SK-N-SH (cell line): ENCODE measurements around the gene SEMA3G. TPM values are rescaled to one million over a fixed set of nuclear protein-coding genes. Genes with fewer than 3 reads are reported as not detected.

ENCODE experiments used
- CTCF ChIA-PET: fragments of 300-600, 350-600 bp; formaldehyde crosslinking; extraction: SDS; loops from one replicate; lab custom pipeline; 2021; lab: Yijun Ruan, JAX
- POLR2A ChIA-PET: fragments of 350-600 bp; sonication (Branson Sonifier 250); formaldehyde crosslinking; extraction: SDS; loops from one replicate; lab custom pipeline; 2020; ENCODE audit warnings: antibody characterized with exemption, inconsistent platforms; lab: Yijun Ruan, JAX
- DNase-seq: peaks from one replicate; pipeline ENCODE4 v3.0.0; 2012
- H2AFZ ChIP-seq: fragments of 200-600 bp; sonication (generic); 2 replicates; pipeline ENCODE4 v1.8.1; 2016; ENCODE audit warnings: antibody characterized with exemption, mild to moderate bottlenecking, low read depth
- H3F3A ChIP-seq: fragments of 200-600 bp; sonication (generic); replicated peaks from 2 replicates; pipeline ENCODE3; 2016; ENCODE audit warnings: antibody characterized with exemption, mild to moderate bottlenecking; ENCODE audit not compliant: insufficient read depth
- H3K27ac ChIP-seq, 2 experiments: fragments of 200-500 bp in 1 of 2; fragments of 200-600 bp in 1 of 2; sonication (Bioruptor generic) in 1 of 2; sonication (generic), shearing (Covaris generic) in 1 of 2; 2 replicates each; pipeline versions ENCODE4 v1.5.1 to v1.6.1; 2014 to 2016; ENCODE audit warnings: low read depth in 2 of 2, inconsistent platforms in 1 of 2, low read length in 1 of 2, mild to moderate bottlenecking in 1 of 2, mixed read lengths in 1 of 2
- H3K27me3 ChIP-seq: fragments of 200-600 bp; sonication (generic), shearing (Covaris generic); 2 replicates; pipeline ENCODE4 v1.6.1; 2016; ENCODE audit warnings: mixed run types; ENCODE audit not compliant: insufficient read depth
- H3K36me3 ChIP-seq, 2 experiments: fragments of 200-500 bp in 1 of 2; fragments of 200-600 bp in 1 of 2; sonication (Bioruptor generic) in 1 of 2; sonication (generic) in 1 of 2; replicated peaks in 1 of 2; 2 replicates each; pipeline versions ENCODE3 to v1.5.1; 2014 to 2016; ENCODE audit warnings: low read length in 1 of 2, mild to moderate bottlenecking in 1 of 2; ENCODE audit not compliant: insufficient read depth in 2 of 2, control insufficient read depth in 1 of 2
- H3K4me1 ChIP-seq, 2 experiments: fragments of 200-500 bp in 1 of 2; fragments of 200-600 bp in 1 of 2; sonication (Bioruptor generic) in 1 of 2; sonication (generic), shearing (Covaris generic) in 1 of 2; 2 replicates each; pipeline versions ENCODE4 v1.5.1 to v1.6.1; 2014 to 2016; ENCODE audit warnings: low read depth in 1 of 2, low read length in 1 of 2, mixed run types in 1 of 2; ENCODE audit not compliant: insufficient read depth in 2 of 2, control insufficient read depth in 1 of 2
- H3K4me2 ChIP-seq: fragments of 200-600 bp; sonication (generic), shearing (Covaris generic); 2 replicates; pipeline ENCODE4 v1.6.1; 2017; ENCODE audit warnings: mixed run types
- H3K4me3 ChIP-seq, 2 experiments: fragments of 200-500 bp in 1 of 2; fragments of 200-600 bp in 1 of 2; sonication (Bioruptor generic) in 1 of 2; sonication (generic), shearing (Covaris generic) in 1 of 2; 2 replicates each; pipeline versions ENCODE4 v1.5.1 to v1.8.1; 2014 to 2016; ENCODE audit warnings: low read depth in 2 of 2, inconsistent platforms in 1 of 2, low read length in 1 of 2, mild to moderate bottlenecking in 1 of 2, mixed read lengths in 1 of 2, moderate library complexity in 1 of 2
- H3K79me2 ChIP-seq: fragments of 200-600 bp; sonication (generic); 2 replicates; pipeline ENCODE4 v1.8.1; 2017; ENCODE audit warnings: mild to moderate bottlenecking; ENCODE audit not compliant: insufficient read depth
- H3K9ac ChIP-seq: fragments of 200-600 bp; sonication (generic); 2 replicates; pipeline ENCODE4 v1.6.1; 2017; ENCODE audit warnings: mixed run types
- H3K9me2 ChIP-seq: fragments of 200-600 bp; sonication (generic); 2 replicates; pipeline ENCODE4 v1.6.1; 2017; ENCODE audit warnings: mixed run types
- H3K9me3 ChIP-seq: fragments of 200-600 bp; sonication (generic); 2 replicates; pipeline ENCODE4 v1.6.1; 2017; ENCODE audit warnings: mixed run types, mild to moderate bottlenecking, moderate library complexity
- H4K20me1 ChIP-seq: fragments of 200-600 bp; sonication (generic); 2 replicates; pipeline ENCODE4 v1.6.1; 2017; ENCODE audit warnings: mild to moderate bottlenecking, mixed run types; ENCODE audit not compliant: insufficient read depth
- CTCF ChIP-seq: fragments of 200-600 bp; sonication (generic); IDR thresholded peaks from 2 replicates; pipeline ENCODE4 v1.6.1; 2017; ENCODE audit warnings: antibody characterized with exemption, mild to moderate bottlenecking, moderate library complexity
- ELF1 ChIP-seq: IDR thresholded peaks from 2 replicates; pipeline ENCODE4 v1.4.0; 2012
- EP300 ChIP-seq, 2 experiments: IDR thresholded peaks; 2 replicates each; pipeline versions ENCODE4 v1.4.0 to v1.6.1; 2012; ENCODE audit warnings: borderline replicate concordance in 1 of 2, low read depth in 1 of 2, low read length in 1 of 2
- EZH2phosphoT487 ChIP-seq: fragments of 200-600 bp; sonication (generic); IDR thresholded peaks from 2 replicates; pipeline ENCODE4 v1.6.1; 2017; ENCODE audit warnings: low read depth, mixed run types, mild to moderate bottlenecking, antibody characterized with exemption, moderate library complexity, borderline replicate concordance
- FOXM1 ChIP-seq: IDR thresholded peaks from 2 replicates; pipeline ENCODE4 v1.4.0; 2012; ENCODE audit warnings: low read depth, mild to moderate bottlenecking
- JUND ChIP-seq: IDR thresholded peaks from 2 replicates; pipeline ENCODE4 v1.4.0; 2012
- MEF2A ChIP-seq: IDR thresholded peaks from 2 replicates; pipeline ENCODE4 v1.4.0; 2012; ENCODE audit warnings: low read depth, borderline replicate concordance
- NRF1 ChIP-seq: IDR thresholded peaks from 2 replicates; pipeline ENCODE4 v1.6.1; 2012; ENCODE audit warnings: low read depth, mild to moderate bottlenecking, low read length
- PBX3 ChIP-seq: IDR thresholded peaks from 2 replicates; pipeline ENCODE4; 2012
- POLR2AphosphoS5 ChIP-seq: IDR thresholded peaks from 2 replicates; pipeline ENCODE4 v1.6.1; 2012; ENCODE audit warnings: low read depth, low read length
- SIN3A ChIP-seq: IDR thresholded peaks from 2 replicates; pipeline ENCODE4 v1.6.1; 2012; ENCODE audit warnings: low read depth, mild to moderate bottlenecking, low read length, moderate library complexity, borderline replicate concordance
- SMC3 ChIP-seq: IDR thresholded peaks from 2 replicates; pipeline ENCODE4 v1.6.1; 2012; ENCODE audit warnings: low read depth, low read length, improper control_type of control experiment
- TAF1 ChIP-seq: IDR thresholded peaks from 2 replicates; pipeline ENCODE4 v1.6.1; 2012; ENCODE audit warnings: low read depth, mild to moderate bottlenecking, low read length, moderate library complexity, borderline replicate concordance
- TCF12 ChIP-seq: IDR thresholded peaks from 2 replicates; pipeline ENCODE4 v1.4.0; 2012
- USF2 ChIP-seq: fragments of 150-350 bp; IDR thresholded peaks from 2 replicates; pipeline ENCODE4 v1.6.1; 2017; ENCODE audit warnings: antibody characterized with exemption, low read length, low read depth, borderline replicate concordance
- YY1 ChIP-seq: IDR thresholded peaks from 2 replicates; pipeline ENCODE4 v1.4.0; 2012; ENCODE audit warnings: low read depth, mild to moderate bottlenecking
- WGBS: methylation state at CpG from one replicate; pipeline ENCODE4 v1.1.6; 2017; ENCODE audit warnings: low lambda C conversion rate; 5-methylcytosine and 5-hydroxymethylcytosine counted together
- polyA plus RNA-seq, 3 experiments: library from polyadenylated mRNA; depleted of rRNA; stranded (reverse); fragments of >200 nt; gene quantifications; 2 replicates each; pipeline ENCODE4 v1.2.3, GENCODE V29; 2012

SEMA3G gene
- polyA plus RNA-seq, 1 of the 3 experiments (the other 2 are of a cell fraction), result 0.13 TPM

- TF ChIP-seq ELF1, result no peak
- TF ChIP-seq SIN3A, result no peak
- no peak for TF ChIP-seq JUND
- TF ChIP-seq TCF12, result no peak
- TF ChIP-seq EZH2phosphoT487, result no peak
- no peak for TF ChIP-seq CTCF
- TF ChIP-seq SMC3, result no peak
- no peak for TF ChIP-seq USF2
- no peak for TF ChIP-seq MEF2A
- TF ChIP-seq YY1, result no peak
- TF ChIP-seq TAF1, result no peak
- TF ChIP-seq EP300 (IDR thresholded peaks at IDR 0.05; ENCODE audit: borderline replicate concordance in 1 of 2, low read depth in 1 of 2, low read length in 1 of 2), result no peak
- no peak for TF ChIP-seq FOXM1
- TF ChIP-seq POLR2AphosphoS5, result no peak
- no peak for TF ChIP-seq NRF1
- no peak for TF ChIP-seq PBX3
- no peaks in the 10 kb centered on the region for H3K79me2 ChIP-seq
- CTCF ChIA-PET, result interaction anchor here (0.7 to 1.2 kb wide), 2 partner anchors 9 to 12 kb away, joined by 3 to 4 read pairs; no protein-coding TSS in a partner anchor
- H3K9me2 ChIP-seq, result no peaks in the 10 kb centered on the region
- no peak overlapping the region for H3K9ac ChIP-seq
- H2AFZ ChIP-seq, result no peak overlapping the region
- no peak for DNase-seq
- no peaks in the 10 kb centered on the region for H3K9me3 ChIP-seq
- no peaks in the 10 kb centered on the region for H3K36me3 ChIP-seq
- H3K27ac ChIP-seq, result no peak overlapping the region
- no peaks in the 10 kb centered on the region for H3K4me1 ChIP-seq
- 74% methylated on average over 5 of the region's 10 CpGs for WGBS
- POLR2A ChIA-PET, result no interaction called here
- H3K4me3 ChIP-seq, result no peak overlapping the region
- no peak overlapping the region for H3K4me2 ChIP-seq
- no peaks in the 10 kb centered on the region for H3K27me3 ChIP-seq
- no peaks in the 10 kb centered on the region for H3F3A ChIP-seq
- H4K20me1 ChIP-seq, result no peaks in the 10 kb centered on the region
Observed at GRCh38 chr3:52394751-52395502, 50.0 kb downstream of the SEMA3G start.
